HG02588 (cell line): Measurements from ENCODE around the gene SKAP2.
A peak's percentile ranks its signal among the peaks of the same experiment; 100 is the strongest.

ENCODE experiments used
- ATAC-seq: cut with Tn5 transposase; IDR thresholded peaks from one replicate; pipeline ENCODE4 v1.9.1; 2021; ENCODE audit warnings: mild to moderate bottlenecking, moderate library complexity; ENCODE audit not compliant: unreplicated experiment

Gene SKAP2

DNA sequence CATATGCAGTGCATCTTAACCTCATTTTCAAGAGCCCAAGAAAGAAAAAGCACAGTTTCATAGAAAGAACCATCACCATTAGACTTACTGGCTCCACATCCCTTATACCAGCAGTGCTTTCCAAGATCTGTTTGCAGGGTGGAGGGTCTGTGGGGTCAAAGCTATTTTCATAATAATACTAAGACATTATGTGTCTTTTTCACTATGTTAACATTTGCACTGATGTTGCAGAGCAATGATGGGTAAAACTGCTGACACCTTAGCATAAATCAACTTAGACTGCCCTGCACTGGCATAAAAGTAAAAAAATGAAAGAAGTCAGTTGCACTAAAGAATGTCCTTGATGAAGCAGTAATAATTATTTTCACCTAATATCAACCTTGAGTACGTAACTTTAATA lies 166.2 kb downstream of the SKAP2 start:
- ATAC-seq, result no peak

DNA sequence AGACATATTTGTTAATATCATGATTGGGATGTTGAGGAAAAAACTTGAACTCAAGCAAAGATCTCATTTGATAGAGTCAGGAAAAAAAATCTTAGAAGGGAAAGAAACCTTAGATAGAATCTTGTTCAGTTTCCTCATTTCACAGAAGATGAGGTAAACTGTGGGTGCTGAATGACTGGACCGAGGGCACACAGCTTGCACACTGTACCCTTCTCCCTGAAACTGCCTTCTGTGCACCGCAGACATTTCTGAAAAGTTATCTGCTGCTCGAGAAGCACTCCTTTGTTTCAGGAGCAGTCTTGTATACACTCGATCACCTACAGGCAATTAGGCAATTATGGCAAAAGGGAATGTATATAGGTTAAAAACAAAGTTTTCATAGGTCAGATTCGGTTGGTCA lies 167.4 kb downstream of the SKAP2 start:
- ATAC-seq, result no peak

DNA sequence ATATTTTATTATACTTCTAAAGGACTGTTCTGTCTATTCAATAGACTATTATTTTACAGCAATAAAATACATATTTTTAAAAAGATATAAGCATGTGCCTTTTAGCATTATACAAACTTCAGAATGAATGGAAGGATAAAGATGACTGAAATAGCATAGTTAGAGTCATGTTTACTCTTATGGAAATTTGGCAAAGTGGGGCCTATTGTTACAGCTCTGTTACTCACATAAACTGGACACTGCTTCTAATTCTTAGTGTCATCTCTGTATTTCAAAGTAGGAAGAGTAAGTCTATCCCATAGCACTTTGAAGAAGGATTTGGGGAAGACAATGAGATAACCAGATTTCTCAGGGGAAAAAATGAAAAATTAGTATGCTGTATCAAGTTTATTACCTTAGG lies 168.2 kb downstream of the SKAP2 start:
- ATAC-seq, result no peak

DNA sequence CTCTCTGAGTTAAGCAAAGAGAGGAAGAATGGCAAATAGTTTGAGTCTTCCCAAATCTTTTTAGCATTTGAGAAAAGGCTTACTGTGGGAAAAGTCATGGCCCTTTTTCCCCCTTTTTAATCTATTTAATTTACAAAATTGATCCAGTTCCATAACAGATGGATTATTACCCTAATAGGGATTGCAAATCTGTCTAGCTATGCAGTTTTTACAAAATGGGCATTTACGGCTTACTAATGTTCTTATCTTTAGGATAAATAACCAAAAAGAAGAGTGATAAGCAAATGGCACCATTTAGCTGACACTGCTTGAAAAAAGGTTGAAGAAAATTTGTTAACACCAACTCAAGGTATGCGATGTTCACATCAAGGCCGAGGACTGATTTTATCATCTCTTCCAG lies 169.7 kb downstream of the SKAP2 start:
- ATAC-seq, result no peak

DNA sequence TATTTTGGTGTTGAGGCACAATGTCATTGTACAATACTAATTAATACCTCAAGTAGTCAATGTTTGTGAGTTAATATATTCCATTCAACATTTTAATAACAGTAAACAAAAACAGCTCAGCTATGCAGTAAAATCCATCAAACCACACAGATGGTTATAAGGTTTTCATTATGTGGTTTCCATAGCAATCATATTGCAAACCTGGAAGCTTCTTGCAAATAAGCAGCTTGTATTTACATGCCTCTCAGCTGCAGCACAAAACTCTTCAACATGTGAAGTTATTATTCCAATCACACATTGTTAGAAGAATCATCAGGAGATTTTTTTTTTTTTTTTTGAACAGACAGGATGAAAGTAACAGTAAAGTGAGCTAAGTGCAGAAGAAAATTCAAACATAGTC lies 170.2 kb downstream of the SKAP2 start:
- no peak for ATAC-seq

DNA sequence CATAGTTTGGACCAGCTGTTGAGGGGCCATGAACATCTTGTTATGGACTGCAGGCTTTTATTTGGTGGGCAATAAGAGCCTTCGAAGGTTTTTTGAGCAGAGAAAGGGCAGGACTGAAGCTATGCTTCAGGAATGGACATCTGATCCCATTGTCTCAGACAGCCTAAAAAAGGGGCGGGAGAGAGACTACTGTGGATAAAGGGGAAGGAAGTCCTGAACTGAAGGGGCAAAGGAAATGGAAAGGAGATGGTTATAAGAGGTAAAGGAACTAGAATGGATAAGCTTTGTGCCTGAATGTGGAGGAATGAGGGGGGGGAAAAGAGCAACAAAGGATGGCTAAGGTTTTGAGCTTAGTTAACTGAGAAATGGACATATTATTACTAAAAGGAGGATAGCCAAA lies 172.5 kb downstream of the SKAP2 start:
- no peak for ATAC-seq

DNA sequence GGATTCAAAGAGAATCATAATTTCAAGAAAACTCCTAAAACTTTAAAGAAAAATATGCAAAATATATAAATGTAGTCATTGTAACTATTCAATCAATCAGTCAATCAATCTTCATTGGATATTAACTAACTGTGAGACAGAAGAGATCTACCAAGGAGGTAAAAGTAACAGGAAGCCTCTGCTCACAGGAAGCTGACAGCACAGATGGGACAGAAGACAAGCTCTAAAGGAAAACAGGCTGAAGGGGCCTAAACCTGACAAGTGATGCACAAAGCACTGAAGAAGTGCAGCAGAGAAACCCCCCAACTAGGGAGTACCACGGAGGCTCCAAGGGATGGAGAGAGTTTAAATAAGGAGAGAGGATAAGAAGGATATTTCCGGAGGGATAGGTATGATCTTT lies 173.0 kb downstream of the SKAP2 start:
- no peak for ATAC-seq

DNA sequence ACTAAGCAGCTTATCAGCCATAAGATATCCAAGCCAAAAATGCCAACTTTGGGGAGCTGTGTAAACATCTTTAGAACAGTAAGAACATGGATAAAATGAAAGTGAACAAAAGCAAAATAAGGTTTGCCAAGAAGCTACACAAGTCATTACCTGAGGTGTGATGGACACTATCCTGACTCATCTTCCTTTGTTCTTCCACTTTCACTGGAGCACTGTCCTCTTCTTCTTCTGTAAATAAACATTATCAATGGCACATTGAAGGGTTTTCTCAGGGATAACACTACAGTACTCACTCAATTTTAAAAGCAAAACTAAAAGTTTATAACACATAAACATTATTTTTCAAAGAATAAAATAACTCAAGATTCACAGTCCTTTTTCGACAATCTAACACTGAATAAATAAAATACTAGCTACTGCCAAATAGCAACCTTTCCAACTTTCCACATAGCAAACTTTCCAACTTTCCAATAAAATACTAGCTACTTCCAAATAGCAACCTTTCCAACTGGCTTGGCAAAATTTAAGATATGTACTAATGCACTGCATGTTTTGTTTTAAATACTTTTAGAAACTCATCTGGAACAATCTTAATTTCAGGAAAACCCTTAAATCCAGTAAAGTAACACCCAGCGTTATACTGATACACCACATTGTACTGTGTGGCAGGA lies 174.1 kb downstream of the SKAP2 start:
- ATAC-seq, result no peak

DNA sequence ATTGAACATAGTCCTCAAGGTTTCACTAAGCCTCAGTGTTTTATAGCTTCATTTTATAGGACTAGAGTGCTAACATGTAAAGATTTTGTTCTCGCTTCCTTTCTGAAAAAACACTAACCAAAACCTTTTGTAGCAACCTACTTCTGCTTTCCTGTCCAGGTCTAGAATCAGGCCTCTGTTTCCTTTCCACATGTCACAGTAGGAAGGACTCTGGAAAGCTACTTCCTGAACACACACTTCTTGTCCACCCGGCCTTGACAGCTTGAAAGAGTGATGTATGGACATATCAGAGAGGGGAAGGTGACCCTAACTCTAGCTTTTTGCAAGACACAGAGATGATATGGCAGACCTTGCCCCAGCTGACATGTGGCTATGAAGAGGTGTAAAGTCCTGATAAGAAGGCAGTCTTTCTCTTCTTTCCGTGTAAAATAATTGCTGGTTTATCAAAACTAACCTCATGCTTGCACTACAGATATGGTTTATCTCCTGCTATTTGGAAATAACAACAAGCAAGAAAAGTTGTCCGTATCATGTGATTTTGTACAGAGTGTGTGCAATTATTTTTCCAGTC lies 175.4 kb downstream of the SKAP2 start:
- peak; percentile 67 for ATAC-seq

DNA sequence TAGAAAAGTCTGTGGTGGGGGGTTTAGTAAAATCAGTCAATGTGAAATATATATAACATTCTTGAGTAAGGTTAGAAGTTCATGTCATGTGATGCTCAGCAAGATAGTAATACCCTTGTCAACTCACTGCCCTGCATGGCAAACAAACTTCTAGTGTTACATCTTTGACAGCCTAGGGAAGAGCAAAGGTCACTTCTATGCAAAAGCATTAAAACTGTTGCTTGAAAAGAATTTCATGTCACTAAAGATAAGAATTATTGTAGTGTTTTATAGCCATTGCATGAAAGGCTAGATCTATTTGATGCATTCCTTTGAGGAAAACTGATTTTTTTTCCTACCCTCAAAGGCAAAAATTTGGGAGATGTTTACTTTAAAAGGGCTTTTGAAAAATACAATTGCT lies 176.0 kb downstream of the SKAP2 start:
- no peak for ATAC-seq

DNA sequence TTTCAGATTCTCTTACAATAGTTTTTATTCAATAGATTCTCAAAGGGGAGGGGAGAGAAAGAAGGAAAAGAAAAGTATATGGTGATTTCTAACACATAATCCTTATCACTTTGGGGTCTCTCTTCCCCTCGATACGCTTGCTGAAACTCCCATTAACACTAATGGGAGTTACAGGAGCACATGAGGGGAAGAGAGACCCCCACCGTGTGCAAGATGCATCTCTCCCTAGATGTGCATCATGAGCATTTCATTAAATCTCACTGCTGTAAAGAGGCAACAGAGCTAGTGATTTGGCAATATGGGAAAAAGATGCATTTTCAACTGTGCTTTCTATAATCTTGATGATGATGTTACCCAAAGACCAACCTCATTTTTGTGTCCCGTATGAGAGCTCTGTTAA lies 177.4 kb downstream of the SKAP2 start:
- ATAC-seq, result no peak

DNA sequence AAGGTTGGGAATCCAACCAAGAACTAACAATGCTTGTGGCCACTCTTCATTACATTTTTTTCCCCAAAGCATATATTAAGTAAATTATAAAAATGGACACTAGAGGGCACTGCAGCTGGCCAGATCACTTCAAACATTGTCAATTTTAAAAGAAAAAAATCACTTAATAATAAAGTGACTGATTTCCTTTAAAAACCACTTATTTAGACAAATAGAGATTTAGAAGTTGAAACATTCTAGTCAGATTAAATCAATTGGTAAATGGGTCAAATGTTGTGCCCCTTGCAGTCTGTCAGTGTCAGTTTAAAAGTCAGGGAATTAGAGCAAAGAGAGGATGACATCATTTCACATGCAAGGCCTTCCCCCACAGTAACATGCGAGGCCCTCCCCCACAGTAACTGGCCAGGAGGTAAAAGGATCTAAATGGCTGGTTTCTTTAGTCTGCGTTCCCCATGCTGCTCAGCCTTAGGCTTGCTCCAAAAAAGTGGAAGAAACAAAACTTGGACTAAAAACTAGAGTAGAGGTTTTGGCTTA lies 177.9 kb downstream of the SKAP2 start:
- no peak for ATAC-seq

DNA sequence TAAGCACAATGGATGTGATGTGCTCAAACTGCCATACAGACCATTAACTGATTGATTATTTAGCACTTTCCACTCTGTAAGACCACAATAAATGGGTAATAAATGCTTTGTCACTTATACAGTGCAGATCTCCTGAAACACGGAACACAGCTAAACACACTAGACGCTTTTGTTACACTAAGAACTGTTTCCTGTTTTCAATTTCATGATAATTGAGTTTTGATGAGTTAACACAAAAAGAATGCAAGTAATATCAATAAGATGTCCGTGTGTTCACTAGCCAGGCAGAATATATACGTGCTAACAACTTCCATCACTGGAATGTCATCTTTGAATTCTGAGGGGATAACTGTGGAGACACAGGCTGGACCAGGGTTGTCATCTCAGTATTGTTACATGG lies 178.8 kb downstream of the SKAP2 start:
- ATAC-seq, result no peak

DNA sequence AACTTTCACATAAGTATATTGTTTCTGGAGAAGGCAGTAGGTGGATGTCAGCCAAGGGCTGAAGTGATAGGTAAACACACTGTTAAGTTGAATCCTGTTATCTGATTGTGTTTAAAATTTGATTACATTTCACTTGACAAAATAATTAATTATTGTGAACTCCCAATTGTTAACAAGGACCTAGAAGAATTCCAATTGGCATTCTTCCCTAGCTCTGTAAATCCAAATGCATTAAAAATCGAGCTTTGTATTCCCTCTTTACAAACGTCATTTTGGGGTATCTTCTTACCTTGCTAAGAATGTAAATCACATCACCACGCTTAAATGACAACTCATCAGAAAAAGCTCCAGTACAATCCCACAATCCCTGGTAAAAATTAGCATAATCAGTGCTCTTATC lies 179.9 kb downstream of the SKAP2 start:
- ATAC-seq, result no peak

DNA sequence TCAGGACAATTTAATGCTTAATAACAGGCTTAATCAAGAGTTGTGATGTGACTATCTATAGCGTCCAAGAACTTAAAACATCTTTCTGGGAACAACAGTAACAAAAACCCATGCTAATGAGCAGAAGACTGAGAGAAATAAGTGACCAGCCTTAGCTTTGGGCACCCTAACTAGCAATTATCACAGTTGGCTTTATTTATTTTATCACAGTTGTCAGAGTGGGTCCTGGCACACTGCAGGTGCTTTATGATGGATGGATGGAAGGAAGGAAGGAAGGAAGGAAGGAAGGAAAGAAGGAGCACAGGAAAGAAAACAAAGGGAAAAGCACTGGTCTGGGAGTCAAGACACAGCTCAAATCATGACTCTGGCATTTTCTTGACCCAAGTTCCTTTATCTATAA lies 181.1 kb downstream of the SKAP2 start:
- no peak for ATAC-seq

DNA sequence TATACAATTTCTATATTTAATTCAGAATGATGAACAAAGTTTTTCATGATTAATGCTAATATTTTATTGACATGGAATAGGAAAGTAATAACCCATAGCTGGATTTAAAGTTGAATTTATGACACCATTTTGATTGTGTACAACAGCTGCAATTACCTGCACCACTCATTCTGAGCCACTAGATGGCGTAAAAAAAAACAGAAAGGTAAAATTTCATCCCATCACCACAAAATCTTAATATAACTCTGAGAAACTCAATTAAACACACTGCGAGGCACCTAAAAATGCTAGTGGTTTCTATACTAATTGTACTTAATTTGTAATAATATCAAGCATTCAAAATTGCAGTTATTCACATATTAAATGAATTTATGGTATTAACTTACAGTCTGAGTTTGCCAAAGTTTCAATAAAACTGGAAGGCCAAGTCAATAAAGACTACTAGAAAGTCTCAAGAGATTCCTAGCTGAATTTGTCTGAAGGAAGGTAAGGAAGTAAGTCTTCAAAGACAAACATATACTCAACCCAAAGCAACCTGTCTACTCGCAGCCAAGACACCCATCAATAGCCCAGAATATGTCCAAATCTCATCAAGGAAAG lies 182.5 kb downstream of the SKAP2 start:
- ATAC-seq, result no peak

DNA sequence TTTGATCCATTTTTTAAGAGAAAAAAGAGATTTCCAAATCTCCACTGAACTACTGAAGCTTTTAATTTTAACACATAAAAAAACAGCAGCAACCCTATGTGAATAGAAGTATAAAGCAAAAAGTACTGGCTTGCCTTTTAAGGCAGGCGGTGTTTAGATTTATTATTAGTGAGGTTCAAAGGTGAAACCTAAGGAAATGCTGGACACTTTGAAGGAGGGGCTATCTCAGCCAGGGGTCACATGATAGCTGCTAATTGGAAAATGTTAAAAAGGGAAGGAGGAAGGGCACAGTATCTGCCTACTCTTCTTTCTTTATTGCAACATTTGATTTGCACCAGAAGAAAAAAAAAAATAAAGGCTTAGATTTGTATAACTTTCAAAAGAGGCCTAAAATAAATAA lies 183.8 kb downstream of the SKAP2 start:
- ATAC-seq, result no peak

DNA sequence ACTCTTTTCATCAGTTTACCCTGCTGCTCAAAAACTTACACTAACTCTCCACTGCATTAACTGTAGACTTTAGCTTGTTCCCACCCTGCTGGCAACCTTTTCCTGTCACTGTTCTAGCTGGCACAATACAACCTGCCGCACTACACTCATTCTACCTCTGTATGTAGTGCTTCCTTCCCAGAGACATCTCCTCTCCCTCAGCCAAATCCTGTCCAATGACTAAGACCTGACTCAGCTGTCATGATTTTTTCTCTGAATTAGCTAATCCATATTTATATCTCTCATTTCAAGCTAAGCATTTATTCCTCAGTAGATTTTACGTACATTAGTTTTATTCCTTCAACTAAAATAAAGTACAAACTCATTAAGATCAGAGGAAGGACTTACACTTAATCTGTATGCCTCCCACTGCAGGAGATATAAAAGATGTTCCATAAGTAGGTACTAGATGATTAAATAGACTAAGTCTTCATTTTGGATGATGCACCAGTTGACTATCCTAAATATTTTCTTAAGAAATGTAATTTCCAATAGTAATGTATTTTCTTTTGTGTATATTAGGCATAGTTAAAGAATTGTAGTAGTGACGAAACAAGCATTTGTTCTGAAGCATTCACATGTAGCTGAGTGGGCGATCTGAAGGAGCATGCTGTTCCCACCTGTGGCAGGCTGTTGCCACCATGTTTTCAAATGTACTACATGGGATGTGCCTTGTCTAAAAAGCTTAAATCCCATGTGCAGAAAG lies 189.1 kb downstream of the SKAP2 start:
- ATAC-seq, result no peak

DNA sequence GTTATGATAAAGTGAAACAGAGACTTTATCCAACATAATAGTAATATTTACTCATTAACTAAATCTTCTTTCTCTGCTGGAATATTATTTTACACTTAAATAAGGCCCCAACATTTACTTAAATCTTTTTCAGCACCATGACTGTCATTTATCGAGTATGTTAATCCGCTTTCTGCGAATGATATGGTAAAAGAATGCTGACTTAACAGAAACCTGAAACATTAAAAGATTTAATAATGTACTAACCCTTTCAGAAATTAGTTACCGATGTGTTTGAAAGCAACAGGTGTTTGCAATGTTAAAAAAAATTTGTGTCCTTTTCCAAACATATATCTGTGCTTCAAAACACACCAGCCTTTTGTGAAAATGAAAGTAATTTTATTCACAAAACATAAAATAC lies 190.5 kb downstream of the SKAP2 start:
- no peak for ATAC-seq

DNA sequence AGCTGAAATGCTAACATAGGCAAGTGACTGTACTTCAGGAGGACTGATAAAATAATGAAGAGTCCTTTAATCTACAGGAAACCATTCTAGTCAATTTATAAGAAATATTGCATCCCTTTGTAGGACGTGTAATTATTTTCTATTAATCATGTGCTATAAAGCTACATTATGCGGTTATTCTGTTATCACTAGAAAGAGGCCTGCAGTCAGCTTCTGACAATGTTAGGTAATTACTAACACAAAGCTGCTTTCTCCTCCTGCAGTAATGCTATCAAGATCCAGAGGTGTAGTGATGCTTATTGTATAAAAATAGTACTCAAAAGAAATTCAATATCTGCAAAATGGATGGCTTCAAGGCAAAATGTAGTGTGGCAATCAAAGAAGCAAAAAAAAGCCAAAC lies 191.1 kb downstream of the SKAP2 start:
- ATAC-seq, result no peak

DNA sequence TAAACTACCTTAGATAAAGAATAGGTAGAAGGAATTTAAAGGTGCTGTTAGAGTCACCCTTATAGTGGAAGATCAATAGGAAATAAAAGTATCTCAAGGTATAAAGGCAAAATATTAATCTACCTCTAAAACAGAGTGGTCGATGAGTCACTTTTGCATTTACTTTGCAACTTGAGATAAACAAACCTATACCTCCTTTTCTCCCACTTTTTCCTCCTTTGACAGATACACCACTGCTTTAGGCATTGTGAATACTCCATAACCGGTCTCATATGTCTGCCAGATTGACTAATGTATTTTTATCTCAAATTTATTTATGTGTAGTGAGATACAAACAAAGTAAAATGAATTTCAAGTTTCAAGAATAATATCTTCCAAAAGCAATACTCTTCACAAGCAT lies 193.5 kb downstream of the SKAP2 start:
- ATAC-seq, result no peak

DNA sequence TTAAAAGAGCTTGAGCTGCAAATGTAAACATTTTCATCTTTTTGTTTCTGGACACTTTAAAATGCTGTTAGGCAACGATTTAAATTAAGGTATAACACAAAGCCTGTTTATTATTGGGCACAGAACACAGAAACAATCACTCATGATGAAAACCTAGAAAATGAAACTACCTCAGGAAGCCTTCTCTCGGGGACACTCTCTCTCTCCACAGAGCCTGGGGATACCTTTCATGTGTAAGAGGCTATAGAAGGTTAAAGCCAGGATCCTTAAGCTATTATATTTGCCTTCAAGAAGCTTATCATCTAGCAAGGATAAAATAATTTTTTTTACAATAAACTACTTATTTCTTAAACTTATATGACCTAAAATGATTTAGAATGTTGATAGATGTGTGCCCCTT lies 194.1 kb downstream of the SKAP2 start:
- no peak for ATAC-seq
